GM12878 (cell line): Measurements from ENCODE around the gene RREB1.
A peak's percentile ranks its signal among the peaks of the same experiment; 100 is the strongest.

Source experiments
- JUND ChIP-seq: IDR thresholded peaks from 2 replicates; pipeline ENCODE4 v1.6.1; 2012; ENCODE audit warnings: low read depth, mild to moderate bottlenecking, low read length, improper control_type of control experiment, moderate library complexity
- RUNX3 ChIP-seq: IDR thresholded peaks from 2 replicates; pipeline ENCODE4 v1.6.1; 2012; ENCODE audit warnings: low read length, inconsistent platforms

- TF ChIP-seq RUNX3 (peak; percentile 34), JUND (no peak)
Measured at GRCh38 chr6:7086488-7086887, 21.3 kb upstream of the RREB1 start.
